Measurements from ENCODE around the gene UBR1.

UBR1 gene

GRCh38 chr15:43105077-43105736 is 631 bp downstream of the UBR1 start:
- FAIRE-seq = no peak

GRCh38 chr15:43104426-43104825 is 1.4 kb downstream of the UBR1 start:
- FAIRE-seq = no peak

- no peak for FAIRE-seq
These were observed 1.9 kb downstream of the UBR1 start for GRCh38 chr15:43103907-43104306.

- no peak for FAIRE-seq
These were observed 3.7 kb downstream of the UBR1 start for GRCh38 chr15:43102187-43102586.

GRCh38 chr15:43100971-43101370 is 4.9 kb downstream of the UBR1 start:
- no peak for FAIRE-seq

- FAIRE-seq = no peak
These were observed 6.6 kb downstream of the UBR1 start for GRCh38 chr15:43099105-43099845.

GRCh38 chr15:43096411-43096810 is 9.4 kb downstream of the UBR1 start:
- FAIRE-seq = no peak

- FAIRE-seq = no peak
These were observed 10.0 kb downstream of the UBR1 start for GRCh38 chr15:43095708-43096347.

GRCh38 chr15:43095243-43095642 is 10.6 kb downstream of the UBR1 start:
- no peak for FAIRE-seq

GRCh38 chr15:43094416-43095030 is 11.3 kb downstream of the UBR1 start:
- no peak for FAIRE-seq

GRCh38 chr15:43093026-43093425 is 12.8 kb downstream of the UBR1 start:
- no peak for FAIRE-seq

GRCh38 chr15:43091859-43092258 is 14.0 kb downstream of the UBR1 start:
- no peak for FAIRE-seq

GRCh38 chr15:43086551-43086950 is 19.3 kb downstream of the UBR1 start:
- no peak for FAIRE-seq

- FAIRE-seq = no peak
These were observed 19.9 kb downstream of the UBR1 start for GRCh38 chr15:43085921-43086320.

- FAIRE-seq = no peak
These were observed 23.3 kb downstream of the UBR1 start for GRCh38 chr15:43082509-43082908.

GRCh38 chr15:43081283-43081682 is 24.6 kb downstream of the UBR1 start:
- FAIRE-seq = peak; percentile 3

GRCh38 chr15:43071451-43071850 is 34.4 kb downstream of the UBR1 start:
- no peak for FAIRE-seq

GRCh38 chr15:43070893-43071292 is 34.9 kb downstream of the UBR1 start:
- no peak for FAIRE-seq

GRCh38 chr15:43070249-43070648 is 35.6 kb downstream of the UBR1 start:
- no peak for FAIRE-seq

GRCh38 chr15:43067717-43068461 is 37.9 kb downstream of the UBR1 start:
- no peak for FAIRE-seq

GRCh38 chr15:43056696-43057095 is 49.1 kb downstream of the UBR1 start:
- no peak for FAIRE-seq

- FAIRE-seq = no peak
These were observed 53.0 kb downstream of the UBR1 start for GRCh38 chr15:43052860-43053259.

- no peak for FAIRE-seq
These were observed 56.9 kb downstream of the UBR1 start for GRCh38 chr15:43048935-43049334.

All from A204.1 (cell line).